Stomach (tissue), 4 donors: ENCODE data around the gene GTF3C6.
"Not testable (repeated sequence)": the region's sequence is repeated elsewhere in the genome, so short reads cannot be mapped to it uniquely, and the experiment has no call there.

ENCODE experiments used
- POLR2A ChIP-seq, 4 donors: fragments of 450-650 bp; IDR thresholded peaks; one replicate each; pipeline ENCODE4 v1.6.1; 2016; ENCODE audit warnings: antibody characterized with exemption in 4 of 4, control low read depth in 2 of 4, mild to moderate bottlenecking in 1 of 4, moderate library complexity in 1 of 4
- POLR2AphosphoS5 ChIP-seq, 3 donors: sonication (generic); formaldehyde crosslinking; IDR thresholded peaks; one replicate each; pipeline ENCODE4 v1.6.1; 2016; ENCODE audit warnings: antibody characterized with exemption in 3 of 3
- TF ChIP-seq, protein P1 (sequence below), 7 experiments: fragments of 450-650 bp in 4 of 7; fragments of 200-600 bp in 3 of 7; sonication (generic) in 3 of 7; IDR thresholded peaks; one replicate each; pipeline ENCODE4 v1.5.1; 2016 to 2019; ENCODE audit warnings: antibody characterized with exemption in 7 of 7, control low read depth in 2 of 7, mild to moderate bottlenecking in 1 of 7

DNA sequence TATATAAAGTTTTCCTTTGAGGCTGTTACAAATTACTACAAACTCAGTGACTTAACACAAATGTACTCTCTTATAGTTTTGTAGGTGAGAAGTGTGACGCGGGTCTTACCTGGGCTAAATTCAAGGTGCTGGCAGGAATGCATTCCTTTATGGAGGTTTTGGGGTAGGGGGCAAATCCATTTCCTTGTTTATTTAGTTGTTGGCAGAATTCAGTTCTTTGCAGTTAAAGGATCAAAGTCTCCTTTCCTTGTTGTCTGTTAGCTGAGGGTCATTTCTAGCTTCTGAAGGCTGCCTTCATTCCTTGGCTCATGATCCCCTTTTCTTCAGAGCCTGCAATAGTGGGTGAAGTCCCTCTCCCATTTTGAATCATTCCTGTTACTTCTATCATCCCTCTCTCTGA, 10.2 kb downstream of the GTF3C6 start:
- TF ChIP-seq POLR2A, POLR2AphosphoS5 (IDR thresholded peaks at IDR 0.05): not testable (repeated sequence)
- TF ChIP-seq, protein P1, sequence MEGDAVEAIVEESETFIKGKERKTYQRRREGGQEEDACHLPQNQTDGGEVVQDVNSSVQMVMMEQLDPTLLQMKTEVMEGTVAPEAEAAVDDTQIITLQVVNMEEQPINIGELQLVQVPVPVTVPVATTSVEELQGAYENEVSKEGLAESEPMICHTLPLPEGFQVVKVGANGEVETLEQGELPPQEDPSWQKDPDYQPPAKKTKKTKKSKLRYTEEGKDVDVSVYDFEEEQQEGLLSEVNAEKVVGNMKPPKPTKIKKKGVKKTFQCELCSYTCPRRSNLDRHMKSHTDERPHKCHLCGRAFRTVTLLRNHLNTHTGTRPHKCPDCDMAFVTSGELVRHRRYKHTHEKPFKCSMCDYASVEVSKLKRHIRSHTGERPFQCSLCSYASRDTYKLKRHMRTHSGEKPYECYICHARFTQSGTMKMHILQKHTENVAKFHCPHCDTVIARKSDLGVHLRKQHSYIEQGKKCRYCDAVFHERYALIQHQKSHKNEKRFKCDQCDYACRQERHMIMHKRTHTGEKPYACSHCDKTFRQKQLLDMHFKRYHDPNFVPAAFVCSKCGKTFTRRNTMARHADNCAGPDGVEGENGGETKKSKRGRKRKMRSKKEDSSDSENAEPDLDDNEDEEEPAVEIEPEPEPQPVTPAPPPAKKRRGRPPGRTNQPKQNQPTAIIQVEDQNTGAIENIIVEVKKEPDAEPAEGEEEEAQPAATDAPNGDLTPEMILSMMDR (IDR thresholded peaks at IDR 0.05) = not testable (repeated sequence)
